Measurements from ENCODE around the gene DEFB110.

Gene DEFB110

GRCh38 chr6:50030350-50030749, 8.6 kb upstream of the DEFB110 start:
- TF ChIP-seq CTCF (IDR thresholded peaks at IDR 0.05), result no peak
- no peak for DNase-seq (ENCODE audit: low spot score)
- no peak overlapping the region for H3K27ac ChIP-seq
- H3K4me3 ChIP-seq, result no peak overlapping the region

- Histone ChIP-seq H3K27ac (no peak overlapping the region), H3K4me3 (no peak overlapping the region)
- TF ChIP-seq CTCF (IDR thresholded peaks at IDR 0.05), result no peak
- DNase-seq (ENCODE audit: low spot score), result no peak
Measured at GRCh38 chr6:50025258-50025657, 3.5 kb upstream of the DEFB110 start.

GRCh38 chr6:50007819-50008218, 14.0 kb downstream of the DEFB110 start:
- TF ChIP-seq CTCF (IDR thresholded peaks at IDR 0.05), result no peak
- Histone ChIP-seq H3K27ac (no peak overlapping the region), H3K4me3 (no peak overlapping the region)
- DNase-seq (ENCODE audit: low spot score), result no peak

- no peak overlapping the region for H3K27ac ChIP-seq
- no peak overlapping the region for H3K4me3 ChIP-seq
- DNase-seq (ENCODE audit: low spot score), result no peak
- no peak for TF ChIP-seq CTCF (IDR thresholded peaks at IDR 0.05)
Measured at GRCh38 chr6:50003139-50003538, 18.7 kb downstream of the DEFB110 start.

- H3K27ac ChIP-seq, result no peak overlapping the region
- H3K4me3 ChIP-seq, result no peak overlapping the region
- no peak for DNase-seq (ENCODE audit: low spot score)
- no peak for TF ChIP-seq CTCF (IDR thresholded peaks at IDR 0.05)
Measured at GRCh38 chr6:49995278-49995677, 26.5 kb downstream of the DEFB110 start.

GRCh38 chr6:49988900-49989299, 32.9 kb downstream of the DEFB110 start:
- H3K27ac ChIP-seq, result no peak overlapping the region
- DNase-seq (ENCODE audit: low spot score), result no peak
- no peak overlapping the region for H3K4me3 ChIP-seq
- no peak for TF ChIP-seq CTCF (IDR thresholded peaks at IDR 0.05)

GRCh38 chr6:49987749-49988148, 34.0 kb downstream of the DEFB110 start:
- no peak for TF ChIP-seq CTCF (IDR thresholded peaks at IDR 0.05)
- Histone ChIP-seq H3K4me3 (no peak overlapping the region), H3K27ac (no peak overlapping the region)
- no peak for DNase-seq (ENCODE audit: low spot score)

Data from coronary artery (tissue), 2 donors.